ENCODE results near the gene HOXD1.
A peak's percentile ranks its signal among the peaks of the same experiment; 100 is the strongest.

HOXD1 gene

GRCh38 chr2:176187899-176188773 is at the start of gene HOXD1:
Gene HOXD1, plus strand, starts transcription at chr2:176188668. Its CDS starts 134 bp downstream, at chr2:176188802.
- DNase-seq = no peak

DNA sequence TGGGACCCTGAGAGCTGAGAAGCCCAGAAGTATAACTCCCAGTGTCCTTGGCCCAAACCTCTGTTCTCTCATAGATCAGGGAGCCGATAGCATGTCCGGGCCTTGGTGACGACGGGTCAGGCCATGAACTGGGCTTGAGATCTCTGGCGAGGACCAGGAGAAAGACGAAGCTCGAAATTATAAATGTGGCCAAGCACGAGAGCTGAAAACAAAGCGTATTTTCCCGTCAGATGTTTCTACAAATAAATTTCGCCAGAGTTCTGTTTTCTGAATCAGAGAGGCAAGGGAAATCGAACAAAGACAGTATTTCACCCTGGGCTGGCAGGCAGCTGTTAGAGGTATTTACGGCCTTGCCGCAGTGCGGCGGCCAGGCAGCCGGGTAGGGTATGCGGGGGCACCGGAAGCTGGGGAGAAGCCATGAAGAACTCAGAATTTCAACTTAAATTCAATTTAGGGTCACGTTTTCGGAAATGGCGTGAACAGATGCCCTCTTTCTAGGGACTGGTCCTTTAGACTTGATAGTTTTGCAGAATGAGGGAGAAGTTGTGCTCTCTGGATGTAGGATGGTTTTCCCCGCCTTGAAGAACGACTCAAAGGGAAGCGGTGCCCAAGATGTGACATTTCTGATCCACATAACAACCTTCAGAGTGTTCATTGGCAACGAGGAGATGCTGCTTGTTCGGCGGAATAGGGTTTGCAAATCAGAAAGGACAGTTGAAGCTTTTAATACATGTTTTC is 49.4 kb upstream of the HOXD1 start:
- DNase-seq = no peak

GRCh38 chr2:176139661-176140512 is 48.6 kb upstream of the HOXD1 start:
- DNase-seq = no peak

GRCh38 chr2:176140513-176141317 is 47.8 kb upstream of the HOXD1 start:
- DNase-seq = peak; percentile 46

- no peak for DNase-seq
Observed at GRCh38 chr2:176142281-176142680, 46.2 kb upstream of the HOXD1 start.

DNA sequence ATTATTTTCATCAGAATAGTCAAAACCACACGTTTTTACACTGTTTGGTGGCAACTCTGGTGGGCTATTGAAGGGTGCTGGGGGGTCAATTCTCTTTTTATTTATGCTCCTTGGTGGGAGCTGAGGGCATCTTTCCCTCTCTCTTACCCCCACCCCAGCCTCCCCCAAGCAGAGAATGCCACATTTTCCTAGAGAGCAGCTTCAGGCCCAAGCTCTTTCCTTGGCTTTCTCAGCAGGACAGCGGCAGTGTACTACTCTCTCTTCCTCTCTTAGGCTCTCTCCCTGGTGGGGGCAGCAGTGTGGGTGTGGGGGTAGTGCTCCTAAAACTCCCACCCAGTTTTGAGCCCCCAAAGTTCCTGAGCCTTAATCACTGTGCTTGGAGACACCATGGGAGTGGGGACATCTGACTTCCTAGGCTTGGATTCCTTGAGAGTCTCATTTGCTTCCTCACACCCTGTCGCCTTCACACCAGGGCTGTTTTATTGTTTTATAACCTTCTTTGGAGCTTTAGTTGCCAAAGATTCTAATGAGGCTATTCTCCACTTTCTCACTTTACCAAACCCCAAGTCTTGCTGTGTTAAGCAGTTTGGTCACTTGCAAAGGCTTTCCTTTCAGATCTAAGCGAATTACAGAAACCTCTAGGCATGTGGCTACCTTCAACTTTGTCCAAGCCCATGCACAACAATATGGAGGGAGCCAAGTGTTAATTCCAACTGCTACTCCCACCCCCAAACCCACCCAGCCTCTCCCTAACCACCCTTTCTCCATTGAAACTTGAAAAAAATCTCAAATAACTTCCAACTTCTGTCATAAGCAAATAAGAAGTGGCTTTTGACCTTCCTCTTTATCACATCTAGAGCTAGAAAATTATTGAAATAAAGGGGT is 43.1 kb upstream of the HOXD1 start:
- DNase-seq = no peak

- no peak for DNase-seq
Observed at GRCh38 chr2:176146101-176146500, 42.4 kb upstream of the HOXD1 start.

DNA sequence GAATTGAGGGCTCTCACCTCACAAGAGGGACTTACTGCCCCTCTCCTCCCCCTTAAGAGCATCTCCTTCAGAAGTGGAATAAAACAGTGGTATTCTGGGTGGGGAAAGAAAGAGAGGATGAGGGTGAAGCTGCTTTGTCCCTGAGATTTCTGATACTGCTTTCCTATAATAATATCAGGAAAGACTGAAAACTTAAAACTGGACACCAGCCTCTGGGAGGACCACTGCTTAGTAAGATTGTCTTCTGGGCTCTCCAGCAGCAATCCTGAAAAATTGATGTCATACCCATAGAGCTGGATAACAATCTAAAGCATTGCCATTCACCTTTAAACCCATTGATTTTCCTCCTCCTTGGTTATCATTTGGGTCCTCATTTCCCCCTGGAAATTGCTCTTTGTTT is 41.8 kb upstream of the HOXD1 start:
- no peak for DNase-seq

GRCh38 chr2:176147210-176147799 is 41.2 kb upstream of the HOXD1 start:
- no peak for DNase-seq

DNA sequence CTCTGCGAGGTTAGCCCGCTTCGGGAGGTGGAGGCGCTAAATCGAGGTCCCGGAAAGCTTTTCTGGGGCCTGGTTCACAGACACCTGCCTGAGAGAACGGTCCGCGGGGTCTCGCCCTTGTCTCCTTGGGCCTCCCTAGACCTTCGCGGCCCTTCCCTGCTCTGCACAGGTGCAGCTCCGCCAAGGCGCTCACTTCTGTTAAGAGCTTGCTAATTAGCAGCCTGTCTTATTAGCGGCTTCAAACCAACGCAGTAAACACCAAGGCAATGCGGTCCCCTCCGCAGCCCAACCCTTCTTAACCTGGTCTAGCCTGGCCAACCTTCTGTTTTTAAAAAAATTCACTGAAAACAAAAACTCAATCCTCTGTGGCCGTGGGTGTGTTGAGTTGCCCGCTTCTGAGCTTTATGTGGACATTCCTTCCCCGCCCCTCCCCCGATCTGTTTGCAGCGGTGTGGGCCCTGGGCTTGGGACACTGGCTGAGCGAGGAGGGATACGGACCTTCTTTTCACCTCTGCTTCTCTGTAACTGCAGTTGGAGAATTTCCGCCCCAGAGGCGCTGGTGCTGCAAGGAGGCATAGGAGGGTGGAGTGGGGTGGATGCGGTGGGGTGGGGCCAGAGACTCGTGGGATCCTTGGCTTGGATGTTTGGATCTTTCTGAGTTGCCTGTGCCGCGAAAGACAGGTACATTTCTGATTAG is 40.5 kb upstream of the HOXD1 start:
- no peak for DNase-seq

GRCh38 chr2:176148751-176149421 is 39.6 kb upstream of the HOXD1 start:
- no peak for DNase-seq

DNA sequence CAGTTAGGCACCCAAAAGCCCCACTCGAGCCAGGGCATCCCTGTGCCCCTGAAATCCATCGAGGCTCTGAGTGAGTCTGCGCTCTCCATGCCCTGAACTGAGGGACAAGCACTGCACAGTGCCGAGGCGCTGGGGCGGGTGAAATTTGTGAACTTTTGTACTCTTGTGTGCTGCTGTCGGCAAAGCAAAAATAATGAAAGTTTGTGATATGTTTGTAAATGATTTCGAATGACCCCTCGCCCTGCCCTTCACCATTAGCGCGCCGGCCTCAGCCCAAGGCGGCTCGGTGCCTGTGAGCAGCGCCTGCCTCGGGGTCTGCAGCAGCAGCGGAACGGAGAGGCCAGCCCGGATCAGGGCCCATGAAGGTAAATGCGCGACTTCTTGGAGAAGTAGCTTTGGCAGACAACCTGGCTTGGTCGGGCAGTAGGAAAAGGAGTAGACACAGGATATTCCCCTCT is 39.0 kb upstream of the HOXD1 start:
- DNase-seq = no peak

DNA sequence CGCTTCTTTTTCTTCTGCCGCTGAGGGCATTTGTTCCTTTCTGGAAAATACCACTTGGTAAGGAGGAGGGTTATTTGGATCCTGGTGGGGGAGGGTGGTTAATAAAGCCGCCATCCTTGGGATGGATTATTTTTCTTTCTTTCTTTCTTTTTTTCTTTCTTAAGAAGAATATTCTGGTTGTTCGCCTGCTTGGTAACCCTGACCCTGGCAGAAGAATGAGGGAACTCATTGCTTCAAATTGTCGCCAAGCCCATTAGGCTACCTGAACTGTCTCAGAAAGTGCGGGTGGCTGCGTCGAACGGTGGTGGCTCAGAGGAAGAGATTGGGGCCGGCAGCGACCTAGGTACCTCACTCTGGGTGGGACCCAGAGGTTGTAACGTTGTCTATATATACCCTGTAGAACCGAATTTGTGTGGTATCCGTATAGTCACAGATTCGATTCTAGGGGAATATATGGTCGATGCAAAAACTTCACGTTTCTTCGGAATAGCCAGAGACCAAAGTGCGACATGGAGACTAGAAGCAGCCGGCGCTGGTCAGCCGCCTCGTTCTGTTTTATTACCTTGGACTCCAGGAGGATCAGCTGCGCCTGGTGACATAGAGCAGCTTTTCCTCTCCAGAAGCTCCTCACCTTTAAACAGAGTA is 38.4 kb upstream of the HOXD1 start:
- DNase-seq = no peak

DNA sequence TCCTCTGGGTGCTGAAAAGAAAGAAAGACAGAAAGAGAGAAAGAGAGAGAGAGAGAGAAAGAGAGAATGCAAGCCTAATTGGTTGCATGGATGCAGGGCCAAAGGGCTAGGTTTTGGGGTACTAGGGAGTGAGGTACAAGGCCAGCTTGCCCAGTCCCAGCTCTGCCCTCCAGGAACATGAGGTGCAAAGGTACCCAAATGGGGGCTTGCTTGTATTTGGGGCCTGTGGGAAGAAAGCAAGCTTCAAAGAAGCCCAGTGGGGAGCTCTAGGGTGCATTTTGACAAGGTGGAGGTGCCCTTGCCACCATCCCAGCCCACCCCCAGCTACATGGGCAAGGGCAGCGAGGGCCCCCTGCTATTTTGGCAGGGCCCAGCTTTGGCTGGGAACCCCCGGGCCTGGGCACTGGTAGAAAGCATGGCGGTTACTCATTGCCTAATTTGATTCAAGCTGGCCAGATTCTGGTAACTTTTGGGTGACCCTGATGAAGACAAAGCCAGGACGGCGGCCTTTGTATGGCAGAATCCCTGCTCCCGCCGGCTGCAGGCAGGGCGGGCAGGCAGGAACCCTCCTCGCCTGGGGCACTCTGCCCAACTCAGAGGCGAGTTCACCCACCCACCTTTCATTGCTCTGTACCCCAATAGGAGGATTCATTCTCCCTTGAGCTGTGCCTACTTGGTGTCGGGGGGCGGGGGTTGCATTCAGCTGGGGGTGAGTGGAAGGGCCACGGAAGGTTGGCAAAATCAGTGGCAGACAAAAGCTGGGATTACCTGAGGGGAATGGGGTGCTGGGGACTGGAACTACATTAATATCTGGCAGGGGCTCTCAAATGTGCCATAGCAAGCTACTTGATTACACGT is 37.7 kb upstream of the HOXD1 start:
- no peak for DNase-seq

- no peak for DNase-seq
Observed at GRCh38 chr2:176151442-176152287, 36.8 kb upstream of the HOXD1 start, which contains the start of gene HOXD4. Gene HOXD4, plus strand, starts transcription at chr2:176151550. Its CDS starts 84 bp downstream, at chr2:176151634.

- no peak for DNase-seq
Observed at GRCh38 chr2:176152350-176153181, 35.9 kb upstream of the HOXD1 start.
